ENCODE data around the gene KCNT2. TPM values are rescaled to one million over a fixed set of nuclear protein-coding genes. Genes with fewer than 3 reads are reported as not detected.

Gene KCNT2
- polyA plus RNA-seq, 2 of the 4 experiments (the other 2 are of a cell fraction): 0.14 to 1.7 TPM

GRCh38 chr1:196324345-196324744, 283.9 kb downstream of the KCNT2 start (continued):
- TF ChIP-seq ZFP36 (IDR thresholded peaks at IDR 0.05; ENCODE audit: borderline replicate concordance, partially characterized antibody) (no peak), NPAS2 (CRISPR knock-in tag; IDR thresholded peaks at IDR 0.05; ENCODE audit: borderline replicate concordance) (no peak), HOXB5 (CRISPR knock-in tag; IDR thresholded peaks at IDR 0.05) (no peak), ATOH8 (CRISPR knock-in tag; IDR thresholded peaks at IDR 0.05; ENCODE audit: low read depth) (no peak), EP300 (IDR thresholded peaks at IDR 0.05) (no peak)

- FAIRE-seq (no peak), DNase-seq (ENCODE audit: low read depth in 1 of 2, low spot score in 1 of 2) (no peak), ATAC-seq (no peak)
- no peak for TF ChIP-seq HOXB13 (CRISPR knock-in tag; IDR thresholded peaks at IDR 0.05; ENCODE audit: low read depth)
- TF ChIP-seq BHLHE40 (IDR thresholded peaks at IDR 0.05; ENCODE audit: low read depth, low read length): no peak
- no peak for TF ChIP-seq HEYL (CRISPR knock-in tag; IDR thresholded peaks at IDR 0.05)
- no peak for TF ChIP-seq ZSCAN20 (CRISPR knock-in tag; IDR thresholded peaks at IDR 0.05)
- TF ChIP-seq MAFK (IDR thresholded peaks at IDR 0.05; ENCODE audit: partially characterized antibody): no peak
- TF ChIP-seq HES2 (IDR thresholded peaks at IDR 0.05): no peak
- TF ChIP-seq HDAC2 (IDR thresholded peaks at IDR 0.05): no peak
- Histone ChIP-seq H3K4me2 (no peak overlapping the region), H3K4me1 (peaks cover 7% of the 10 kb centered on the region; the same call in 2 of the 3 replicates), H3K9me3 (no peaks in the 10 kb centered on the region), H3K4me3 (no peak overlapping the region), H3K27ac (no peak overlapping the region)
- 78% methylated on average over 3 of the region's 3 CpGs for WGBS (ENCODE audit: missing lambda C conversion rate)
- ChIA-PET POLR2A (no interaction called here), CTCF (no interaction called here)
These were observed 284.4 kb downstream of the KCNT2 start for GRCh38 chr1:196323869-196324268.

GRCh38 chr1:196319301-196319700, 288.9 kb downstream of the KCNT2 start:
- peaks cover 6% of the 10 kb centered on the region; the same call in 2 of the 3 replicates for H3K4me1 ChIP-seq
- H3K4me3 ChIP-seq: no peak overlapping the region
- TF ChIP-seq PBX3 (IDR thresholded peaks at IDR 0.05) (no peak), USF2 (IDR thresholded peaks at IDR 0.05) (no peak), RARB (CRISPR knock-in tag; IDR thresholded peaks at IDR 0.05) (no peak), HOXB13 (CRISPR knock-in tag; IDR thresholded peaks at IDR 0.05; ENCODE audit: low read depth) (no peak), TP53 (CRISPR knock-in tag; IDR thresholded peaks at IDR 0.05) (no peak), MAX (IDR thresholded peaks at IDR 0.05) (no peak), NPAS2 (CRISPR knock-in tag; IDR thresholded peaks at IDR 0.05; ENCODE audit: borderline replicate concordance) (no peak), EHMT2 (IDR thresholded peaks at IDR 0.05; ENCODE audit: low read depth) (no peak)
- POLR2A ChIA-PET: no interaction called here
- no peak overlapping the region for H3K27ac ChIP-seq
- no peaks in the 10 kb centered on the region for H3K9me3 ChIP-seq
- DNase-seq (ENCODE audit: low read depth in 1 of 2, low spot score in 1 of 2) (no peak), FAIRE-seq (no peak), ATAC-seq (no peak)
- WGBS (ENCODE audit: missing lambda C conversion rate): 38% methylated on average over 2 of the region's 2 CpGs
- CTCF ChIA-PET: interaction anchor here (1.1 to 2.1 kb wide), 2 partner anchors 10 to 342 kb away, joined by 3 to 11 read pairs; no protein-coding TSS in a partner anchor
- H3K4me2 ChIP-seq: no peak overlapping the region

Data from A549 (cell line).